Ishikawa (cell line): ENCODE measurements around the gene CD27.

ENCODE experiments used
- CEBPB ChIP-seq: IDR thresholded peaks from 2 replicates; pipeline ENCODE4 v1.6.1; 2012
- CREB1 ChIP-seq: IDR thresholded peaks from 2 replicates; pipeline ENCODE4 v1.6.1; 2012; ENCODE audit warnings: low read depth
- EGR1 ChIP-seq: IDR thresholded peaks from 2 replicates; pipeline ENCODE4 v1.6.1; 2012
- EP300 ChIP-seq: IDR thresholded peaks from 2 replicates; pipeline ENCODE4 v1.6.1; 2012; ENCODE audit warnings: borderline replicate concordance
- FOXM1 ChIP-seq: IDR thresholded peaks from 2 replicates; pipeline ENCODE4 v1.6.1; 2012; ENCODE audit warnings: low read depth, borderline replicate concordance
- MAX ChIP-seq: IDR thresholded peaks from 2 replicates; pipeline ENCODE4 v1.6.1; 2012
- NFIC ChIP-seq: IDR thresholded peaks from 2 replicates; pipeline ENCODE4 v1.6.1; 2012
- RAD21 ChIP-seq: IDR thresholded peaks from 2 replicates; pipeline ENCODE4 v1.6.1; 2012; ENCODE audit warnings: low read depth
- TAF1 ChIP-seq: IDR thresholded peaks from 2 replicates; pipeline ENCODE4 v1.6.1; 2012; ENCODE audit warnings: low read depth, mild to moderate bottlenecking
- TCF12 ChIP-seq: IDR thresholded peaks from 2 replicates; pipeline ENCODE4 v1.6.1; 2012; ENCODE audit warnings: low read depth
- TEAD4 ChIP-seq: IDR thresholded peaks from 2 replicates; pipeline ENCODE4 v1.6.1; 2012
- YY1 ChIP-seq: IDR thresholded peaks from 2 replicates; pipeline ENCODE4 v1.6.1; 2012; ENCODE audit warnings: low read depth
- ZBTB7A ChIP-seq: IDR thresholded peaks from 2 replicates; pipeline ENCODE4 v1.6.1; 2012; ENCODE audit warnings: low read depth
- TF ChIP-seq, protein P1 (sequence below): IDR thresholded peaks from 2 replicates; pipeline ENCODE4 v1.6.1; 2012; ENCODE audit warnings: low read depth, mild to moderate bottlenecking
- TF ChIP-seq, protein P2 (sequence below): IDR thresholded peaks from 2 replicates; pipeline ENCODE4 v1.6.1; 2012

Gene CD27

GRCh38 chr12:6404390-6404789 lies 40.4 kb upstream of the CD27 start:
- TF ChIP-seq, protein P1, sequence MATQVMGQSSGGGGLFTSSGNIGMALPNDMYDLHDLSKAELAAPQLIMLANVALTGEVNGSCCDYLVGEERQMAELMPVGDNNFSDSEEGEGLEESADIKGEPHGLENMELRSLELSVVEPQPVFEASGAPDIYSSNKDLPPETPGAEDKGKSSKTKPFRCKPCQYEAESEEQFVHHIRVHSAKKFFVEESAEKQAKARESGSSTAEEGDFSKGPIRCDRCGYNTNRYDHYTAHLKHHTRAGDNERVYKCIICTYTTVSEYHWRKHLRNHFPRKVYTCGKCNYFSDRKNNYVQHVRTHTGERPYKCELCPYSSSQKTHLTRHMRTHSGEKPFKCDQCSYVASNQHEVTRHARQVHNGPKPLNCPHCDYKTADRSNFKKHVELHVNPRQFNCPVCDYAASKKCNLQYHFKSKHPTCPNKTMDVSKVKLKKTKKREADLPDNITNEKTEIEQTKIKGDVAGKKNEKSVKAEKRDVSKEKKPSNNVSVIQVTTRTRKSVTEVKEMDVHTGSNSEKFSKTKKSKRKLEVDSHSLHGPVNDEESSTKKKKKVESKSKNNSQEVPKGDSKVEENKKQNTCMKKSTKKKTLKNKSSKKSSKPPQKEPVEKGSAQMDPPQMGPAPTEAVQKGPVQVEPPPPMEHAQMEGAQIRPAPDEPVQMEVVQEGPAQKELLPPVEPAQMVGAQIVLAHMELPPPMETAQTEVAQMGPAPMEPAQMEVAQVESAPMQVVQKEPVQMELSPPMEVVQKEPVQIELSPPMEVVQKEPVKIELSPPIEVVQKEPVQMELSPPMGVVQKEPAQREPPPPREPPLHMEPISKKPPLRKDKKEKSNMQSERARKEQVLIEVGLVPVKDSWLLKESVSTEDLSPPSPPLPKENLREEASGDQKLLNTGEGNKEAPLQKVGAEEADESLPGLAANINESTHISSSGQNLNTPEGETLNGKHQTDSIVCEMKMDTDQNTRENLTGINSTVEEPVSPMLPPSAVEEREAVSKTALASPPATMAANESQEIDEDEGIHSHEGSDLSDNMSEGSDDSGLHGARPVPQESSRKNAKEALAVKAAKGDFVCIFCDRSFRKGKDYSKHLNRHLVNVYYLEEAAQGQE: no peak
- TF ChIP-seq FOXM1 (no peak), CEBPB (no peak), YY1 (no peak), EGR1 (no peak), NFIC (no peak)

DNA sequence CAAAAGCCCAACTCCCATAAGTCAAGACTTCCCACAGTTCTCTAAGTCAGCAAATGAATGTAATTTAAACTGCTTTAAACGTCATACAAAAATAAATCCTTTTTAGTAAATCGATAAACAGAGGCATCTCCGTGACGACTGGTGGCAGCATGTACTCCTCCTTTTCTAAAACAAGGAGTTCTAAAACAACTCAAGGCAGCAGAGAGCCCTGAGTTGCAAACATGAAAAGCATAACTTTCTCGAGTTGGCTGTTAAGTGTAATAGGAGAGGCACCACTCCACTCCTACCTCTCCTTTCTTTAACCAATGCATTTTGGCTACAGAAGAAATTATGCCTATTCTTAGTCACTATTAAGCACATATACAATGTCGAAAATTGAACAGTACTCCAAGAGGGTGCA lies 38.8 kb upstream of the CD27 start:
- TF ChIP-seq EP300 (no peak), YY1 (no peak), FOXM1 (no peak), MAX (no peak), EGR1 (no peak)
- TF ChIP-seq, protein P2, sequence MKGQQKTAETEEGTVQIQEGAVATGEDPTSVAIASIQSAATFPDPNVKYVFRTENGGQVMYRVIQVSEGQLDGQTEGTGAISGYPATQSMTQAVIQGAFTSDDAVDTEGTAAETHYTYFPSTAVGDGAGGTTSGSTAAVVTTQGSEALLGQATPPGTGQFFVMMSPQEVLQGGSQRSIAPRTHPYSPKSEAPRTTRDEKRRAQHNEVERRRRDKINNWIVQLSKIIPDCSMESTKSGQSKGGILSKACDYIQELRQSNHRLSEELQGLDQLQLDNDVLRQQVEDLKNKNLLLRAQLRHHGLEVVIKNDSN: no peak

- no peak for TF ChIP-seq CEBPB
- TF ChIP-seq ZBTB7A: no peak
- no peak for TF ChIP-seq TCF12
- TF ChIP-seq FOXM1: no peak
- no peak for TF ChIP-seq EGR1
- no peak for TF ChIP-seq MAX
Measured at GRCh38 chr12:6407236-6407954, 37.4 kb upstream of the CD27 start.

GRCh38 chr12:6416596-6416995 lies 28.2 kb upstream of the CD27 start:
- TF ChIP-seq MAX (no peak), ZBTB7A (no peak), RAD21 (no peak), CEBPB (no peak), EGR1 (no peak), TAF1 (no peak), FOXM1 (no peak), YY1 (no peak), TEAD4 (no peak), TCF12 (no peak), CREB1 (no peak), EP300 (no peak), NFIC (no peak)
- TF ChIP-seq, protein P1: no peak
- TF ChIP-seq, protein P2: no peak

DNA sequence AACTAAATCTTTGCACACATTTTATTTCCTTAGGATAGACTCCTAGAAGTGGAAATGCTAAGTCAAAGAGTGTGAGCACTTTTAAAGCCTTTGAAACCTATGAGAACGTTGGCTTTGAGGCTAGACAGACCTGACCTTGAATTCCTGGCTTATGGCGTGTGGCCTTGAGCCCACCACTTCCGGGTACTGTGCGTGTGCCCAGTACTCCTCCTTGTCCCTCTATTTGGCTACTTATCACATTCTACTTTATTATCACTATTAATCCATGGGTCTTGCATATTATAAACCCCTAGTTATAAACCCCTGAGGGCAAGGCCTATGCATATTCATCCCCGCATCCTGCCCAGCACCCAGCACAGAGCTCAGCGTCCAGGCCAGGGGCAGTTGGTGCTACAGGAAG lies 26.0 kb upstream of the CD27 start:
- TF ChIP-seq EP300 (no peak), MAX (no peak), TAF1 (no peak), CREB1 (no peak), FOXM1 (no peak), EGR1 (no peak), NFIC (no peak), CEBPB (no peak), RAD21 (no peak), TEAD4 (no peak), ZBTB7A (no peak), TCF12 (no peak), YY1 (no peak)
- TF ChIP-seq, protein P2: no peak
- TF ChIP-seq, protein P1: no peak
